Measurements from ENCODE around the gene ZSCAN12.

DNA sequence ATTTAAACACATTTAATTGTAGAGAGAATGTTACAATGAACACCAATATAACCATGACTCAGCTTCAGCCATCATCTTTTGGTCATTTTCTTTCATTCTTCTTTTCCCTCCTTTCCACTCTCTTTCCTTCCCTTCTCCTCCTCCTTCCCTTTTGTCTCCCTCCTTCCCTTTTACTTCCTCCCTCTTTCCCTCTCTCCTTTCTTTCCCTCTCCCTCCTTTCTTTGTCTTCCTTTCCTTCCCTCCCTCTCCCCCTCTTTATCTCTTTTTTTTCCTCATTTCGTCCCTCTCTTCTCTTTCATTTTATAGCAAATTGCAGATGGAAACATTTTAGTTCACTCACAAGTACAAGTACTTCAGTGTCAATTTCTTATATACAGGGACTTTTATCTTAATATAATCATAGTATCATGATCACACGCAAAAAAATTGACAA, 48.0 kb downstream of the ZSCAN12 start:
- TF ChIP-seq, protein P1, sequence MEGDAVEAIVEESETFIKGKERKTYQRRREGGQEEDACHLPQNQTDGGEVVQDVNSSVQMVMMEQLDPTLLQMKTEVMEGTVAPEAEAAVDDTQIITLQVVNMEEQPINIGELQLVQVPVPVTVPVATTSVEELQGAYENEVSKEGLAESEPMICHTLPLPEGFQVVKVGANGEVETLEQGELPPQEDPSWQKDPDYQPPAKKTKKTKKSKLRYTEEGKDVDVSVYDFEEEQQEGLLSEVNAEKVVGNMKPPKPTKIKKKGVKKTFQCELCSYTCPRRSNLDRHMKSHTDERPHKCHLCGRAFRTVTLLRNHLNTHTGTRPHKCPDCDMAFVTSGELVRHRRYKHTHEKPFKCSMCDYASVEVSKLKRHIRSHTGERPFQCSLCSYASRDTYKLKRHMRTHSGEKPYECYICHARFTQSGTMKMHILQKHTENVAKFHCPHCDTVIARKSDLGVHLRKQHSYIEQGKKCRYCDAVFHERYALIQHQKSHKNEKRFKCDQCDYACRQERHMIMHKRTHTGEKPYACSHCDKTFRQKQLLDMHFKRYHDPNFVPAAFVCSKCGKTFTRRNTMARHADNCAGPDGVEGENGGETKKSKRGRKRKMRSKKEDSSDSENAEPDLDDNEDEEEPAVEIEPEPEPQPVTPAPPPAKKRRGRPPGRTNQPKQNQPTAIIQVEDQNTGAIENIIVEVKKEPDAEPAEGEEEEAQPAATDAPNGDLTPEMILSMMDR (IDR thresholded peaks at IDR 0.05): no peak
- TF ChIP-seq POLR2A (IDR thresholded peaks at IDR 0.05): no peak

All from body of pancreas (tissue), 4 donors.